ENCODE measurements around the gene TSPO2. TPM values are rescaled to one million over a fixed set of nuclear protein-coding genes. Genes with fewer than 3 reads are reported as not detected.

The TSPO2 gene, protein sequence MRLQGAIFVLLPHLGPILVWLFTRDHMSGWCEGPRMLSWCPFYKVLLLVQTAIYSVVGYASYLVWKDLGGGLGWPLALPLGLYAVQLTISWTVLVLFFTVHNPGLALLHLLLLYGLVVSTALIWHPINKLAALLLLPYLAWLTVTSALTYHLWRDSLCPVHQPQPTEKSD
- not detected for total RNA-seq

DNA sequence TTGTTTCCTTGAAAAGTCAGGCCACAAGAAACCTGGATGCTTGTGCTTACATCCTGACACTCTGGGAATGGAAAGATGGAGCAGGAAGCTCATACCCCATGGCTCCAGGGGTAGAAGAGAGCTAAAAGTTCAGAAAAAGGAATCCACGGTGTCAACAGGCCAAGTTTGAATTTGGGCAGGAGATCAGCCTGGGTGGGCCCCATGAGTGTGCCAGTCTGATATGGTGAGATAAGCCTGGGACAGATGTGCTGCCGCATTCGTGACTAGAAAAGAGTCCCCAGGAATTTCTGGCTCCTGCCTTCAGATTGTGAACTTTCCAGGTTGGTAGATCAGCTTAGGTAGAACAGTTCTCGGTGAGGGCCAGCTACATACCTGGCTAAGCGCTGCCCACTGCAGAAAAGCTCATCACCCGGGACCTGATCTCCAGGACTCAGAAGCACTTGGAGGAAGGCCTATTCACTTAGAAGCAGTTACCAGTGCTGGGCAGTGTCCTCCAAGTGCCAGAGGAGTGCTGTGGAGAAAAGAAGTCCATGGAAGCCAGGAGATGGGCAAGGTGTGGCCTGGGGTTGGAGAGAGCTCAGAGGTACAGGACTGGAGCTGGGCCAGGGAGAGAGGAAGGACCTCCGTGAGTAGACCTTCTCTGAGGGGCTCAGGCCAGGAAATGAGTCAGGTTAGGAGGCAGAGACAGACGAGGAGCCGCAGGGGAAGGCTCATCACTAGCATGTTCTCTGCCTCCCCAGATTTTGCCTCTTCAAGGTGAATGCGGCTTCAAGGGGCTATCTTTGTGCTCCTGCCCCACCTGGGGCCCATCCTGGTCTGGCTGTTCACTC, at the start of gene TSPO2:
TSS of gene TSPO2 (plus strand) at position 242 of the 830 bp plus-strand sequence. CDS start at position 761, 519 bp downstream.
- TF ChIP-seq, protein P1, sequence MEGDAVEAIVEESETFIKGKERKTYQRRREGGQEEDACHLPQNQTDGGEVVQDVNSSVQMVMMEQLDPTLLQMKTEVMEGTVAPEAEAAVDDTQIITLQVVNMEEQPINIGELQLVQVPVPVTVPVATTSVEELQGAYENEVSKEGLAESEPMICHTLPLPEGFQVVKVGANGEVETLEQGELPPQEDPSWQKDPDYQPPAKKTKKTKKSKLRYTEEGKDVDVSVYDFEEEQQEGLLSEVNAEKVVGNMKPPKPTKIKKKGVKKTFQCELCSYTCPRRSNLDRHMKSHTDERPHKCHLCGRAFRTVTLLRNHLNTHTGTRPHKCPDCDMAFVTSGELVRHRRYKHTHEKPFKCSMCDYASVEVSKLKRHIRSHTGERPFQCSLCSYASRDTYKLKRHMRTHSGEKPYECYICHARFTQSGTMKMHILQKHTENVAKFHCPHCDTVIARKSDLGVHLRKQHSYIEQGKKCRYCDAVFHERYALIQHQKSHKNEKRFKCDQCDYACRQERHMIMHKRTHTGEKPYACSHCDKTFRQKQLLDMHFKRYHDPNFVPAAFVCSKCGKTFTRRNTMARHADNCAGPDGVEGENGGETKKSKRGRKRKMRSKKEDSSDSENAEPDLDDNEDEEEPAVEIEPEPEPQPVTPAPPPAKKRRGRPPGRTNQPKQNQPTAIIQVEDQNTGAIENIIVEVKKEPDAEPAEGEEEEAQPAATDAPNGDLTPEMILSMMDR (IDR thresholded peaks at IDR 0.05; ENCODE audit: low read depth): no peak

DNA sequence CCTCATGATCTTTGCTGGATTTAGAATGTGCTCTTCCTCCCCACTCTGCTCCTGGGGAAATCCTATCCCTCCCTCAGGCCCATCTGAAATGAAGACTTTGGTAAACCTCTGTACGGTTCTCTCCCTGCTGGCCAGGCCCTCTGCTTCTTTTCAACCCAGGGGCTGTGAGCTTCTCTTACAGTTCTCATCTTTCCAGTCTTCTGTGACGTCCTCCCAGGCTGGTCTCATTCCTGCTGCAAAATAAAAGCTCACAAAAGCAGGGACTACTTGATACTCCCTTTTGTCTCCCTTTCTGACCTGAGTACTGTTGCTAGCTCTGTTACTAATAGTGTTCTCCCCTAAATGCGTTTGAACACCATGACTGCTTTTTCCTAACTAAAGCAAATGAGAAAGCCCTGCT, 49.5 kb upstream of the TSPO2 start:
- TF ChIP-seq, protein P1 (IDR thresholded peaks at IDR 0.05; ENCODE audit: low read depth): no peak

DNA sequence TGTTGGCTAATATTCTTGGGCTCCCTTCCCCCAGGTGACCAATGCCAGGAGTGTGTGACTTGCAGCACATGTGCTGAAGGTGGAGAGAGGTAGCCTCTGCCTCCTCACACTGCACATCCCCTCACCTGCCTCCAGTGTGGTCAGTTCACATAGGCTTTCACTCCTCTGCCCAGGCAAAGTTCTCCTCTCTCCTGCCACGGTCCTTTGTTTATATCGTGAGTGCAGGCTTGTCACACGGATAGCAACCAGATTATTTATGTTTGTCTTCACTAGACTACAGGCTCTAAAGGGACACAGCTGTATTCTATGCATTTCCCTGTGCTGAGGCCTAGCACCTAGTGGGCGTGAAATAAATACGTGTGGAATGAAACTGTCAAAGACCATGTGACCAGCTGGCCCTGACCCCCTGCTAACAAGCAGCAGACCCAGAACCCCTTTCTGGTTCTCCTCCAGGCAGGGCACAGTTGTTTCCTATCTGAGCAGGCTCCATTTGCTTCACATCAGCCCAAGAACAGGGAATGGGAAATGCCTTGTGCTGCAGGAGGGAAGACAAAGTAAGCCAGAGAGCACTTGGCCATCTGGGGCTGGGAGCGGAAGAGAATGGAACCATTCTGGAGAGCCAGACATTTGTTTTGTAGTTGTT, 45.6 kb upstream of the TSPO2 start:
- TF ChIP-seq, protein P1 (IDR thresholded peaks at IDR 0.05; ENCODE audit: low read depth): no peak

DNA sequence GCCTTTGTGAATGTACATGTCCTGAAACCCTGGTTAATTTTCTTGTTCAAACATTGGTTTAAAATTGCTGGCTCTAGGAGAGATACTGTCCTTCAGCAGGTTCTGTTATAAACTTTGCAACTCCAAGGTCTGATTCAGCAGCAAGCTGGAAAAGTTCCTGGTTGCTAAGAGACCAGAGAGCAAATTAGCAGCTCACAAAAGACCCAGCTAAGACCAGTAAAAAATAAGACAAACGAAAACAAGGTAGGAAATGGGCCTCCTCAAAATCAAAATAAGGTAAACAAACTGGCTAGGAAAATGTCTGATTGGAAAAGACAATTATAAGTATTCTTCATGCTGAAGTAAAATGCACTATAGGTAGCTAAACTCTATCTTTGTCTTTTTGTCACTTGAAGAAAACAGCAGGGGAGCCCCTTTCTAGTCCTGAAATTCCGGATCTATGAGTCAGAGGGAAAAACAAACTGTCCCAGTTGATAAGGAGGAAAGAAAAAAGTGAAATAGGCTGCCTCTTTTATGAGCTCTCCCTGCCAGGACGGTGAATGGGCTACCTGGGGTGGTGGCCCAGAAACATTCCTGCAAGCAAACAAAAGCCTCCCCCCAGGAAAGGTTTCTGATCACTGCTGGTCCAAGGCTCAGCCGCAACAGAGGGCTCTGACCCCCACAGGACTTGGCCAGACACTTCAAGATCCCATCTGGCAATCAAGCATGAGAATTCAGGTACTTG, 44.9 kb upstream of the TSPO2 start:
- TF ChIP-seq, protein P1 (IDR thresholded peaks at IDR 0.05; ENCODE audit: low read depth): no peak

DNA sequence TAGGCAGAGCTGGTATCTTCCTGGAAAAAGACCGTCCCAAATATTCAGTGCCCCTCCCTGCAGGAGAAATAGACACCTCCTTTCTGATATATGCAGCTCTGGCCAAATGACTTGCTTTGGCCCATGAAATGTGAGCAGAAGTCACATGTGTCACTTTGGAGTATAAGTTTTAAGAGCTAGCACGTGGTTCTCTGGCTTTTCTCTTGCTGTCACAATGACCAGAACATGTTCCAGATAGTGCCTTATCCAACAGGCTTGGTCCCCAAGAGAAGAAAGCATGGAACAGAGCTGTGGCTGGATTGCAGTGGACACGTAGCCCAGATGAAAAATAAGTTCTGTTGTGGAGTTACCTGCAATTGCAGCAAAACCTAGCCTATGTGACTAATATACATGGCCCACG, 43.6 kb upstream of the TSPO2 start:
- TF ChIP-seq, protein P1 (IDR thresholded peaks at IDR 0.05; ENCODE audit: low read depth): no peak

DNA sequence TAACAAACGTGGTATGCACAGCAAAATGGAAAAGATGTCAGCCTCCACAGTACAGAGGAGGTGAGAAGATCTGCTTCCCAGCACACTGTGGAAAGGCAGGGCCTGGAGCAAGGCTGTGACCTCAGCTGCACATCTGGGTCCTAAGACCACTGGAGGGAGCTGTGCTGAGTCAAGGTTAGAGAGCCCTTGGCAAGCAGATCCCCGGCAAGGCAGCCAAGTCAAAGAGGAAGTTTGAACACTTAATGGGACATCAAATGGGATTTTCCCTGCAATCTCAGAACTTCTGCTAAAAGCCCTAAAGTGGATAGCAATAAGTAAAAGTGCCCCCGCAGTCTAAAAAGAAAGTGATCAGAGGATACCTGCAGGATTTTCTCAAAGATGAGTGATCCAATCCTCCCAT, 42.7 kb upstream of the TSPO2 start:
- TF ChIP-seq, protein P1 (IDR thresholded peaks at IDR 0.05; ENCODE audit: low read depth): no peak

Measured in subcutaneous adipose tissue (tissue), 4 donors.